Muscle layer of duodenum (tissue), 2 donors: ENCODE results near the gene SGCD.

Experiments
- H3K27ac ChIP-seq: one replicate; pipeline ENCODE4 v1.7.0; 2013; ENCODE audit warnings: mild to moderate bottlenecking, low read length
- H3K27me3 ChIP-seq: one replicate; pipeline ENCODE4 v1.7.0; 2013; ENCODE audit warnings: low read depth, mild to moderate bottlenecking, control low read depth, low read length
- H3K36me3 ChIP-seq, 2 donors: one replicate each; pipeline ENCODE4 v1.7.0; 2013; ENCODE audit warnings: low read length in 2 of 2, control low read depth in 1 of 2, mild to moderate bottlenecking in 1 of 2; ENCODE audit not compliant: insufficient read depth in 2 of 2, control insufficient read depth in 1 of 2
- H3K4me1 ChIP-seq, 2 donors: one replicate each; pipeline ENCODE4 v1.7.0; 2013; ENCODE audit warnings: low read length in 2 of 2, mild to moderate bottlenecking in 2 of 2, control low read depth in 1 of 2, moderate library complexity in 1 of 2; ENCODE audit not compliant: insufficient read depth in 2 of 2, control insufficient read depth in 1 of 2
- H3K4me3 ChIP-seq, 2 donors: one replicate each; pipeline ENCODE4 v1.7.0; 2013; ENCODE audit warnings: low read length in 2 of 2, low read depth in 1 of 2, mild to moderate bottlenecking in 1 of 2
- H3K9me3 ChIP-seq, 2 donors: one replicate each; pipeline ENCODE4 v1.7.0; 2013; ENCODE audit warnings: low read length in 2 of 2, control low read depth in 1 of 2, mild to moderate bottlenecking in 1 of 2; ENCODE audit not compliant: control insufficient read depth in 1 of 2
- donor health status: healthy.

Gene SGCD

GRCh38 chr5:156326718-156327259, at the start of gene SGCD:
Gene SGCD, plus strand, starts transcription at chr5:156327164.
- H3K9me3 ChIP-seq = no peaks in the 10 kb centered on the region
- no peaks in the 10 kb centered on the region for H3K27me3 ChIP-seq
- peak within 1 kb of the TSS; percentile 62 to 80 for H3K4me3 ChIP-seq
- H3K27ac ChIP-seq = peak within 1 kb of the TSS; percentile 78
- no peaks in the 10 kb centered on the region for H3K36me3 ChIP-seq
- peaks cover 0 to 26% of the 10 kb centered on the region in 2 donors for H3K4me1 ChIP-seq

- H3K27me3 ChIP-seq = no peaks in the 10 kb centered on the region
- no peak overlapping the region for H3K4me3 ChIP-seq
- no peak overlapping the region for H3K27ac ChIP-seq
Observed at GRCh38 chr5:156277290-156277689, 49.7 kb upstream of the SGCD start.

GRCh38 chr5:156295431-156295830, 31.5 kb upstream of the SGCD start:
- H3K4me3 ChIP-seq = no peak overlapping the region

More at GRCh38 chr5:156277290-156277689, 49.7 kb upstream of the SGCD start:
- no peaks in the 10 kb centered on the region for H3K36me3 ChIP-seq
- H3K9me3 ChIP-seq = no peaks in the 10 kb centered on the region
- H3K4me1 ChIP-seq = peaks cover 0 to 11% of the 10 kb centered on the region in 2 donors

GRCh38 chr5:156310115-156310514, 16.8 kb upstream of the SGCD start:
- no peaks in the 10 kb centered on the region for H3K36me3 ChIP-seq
- no peaks in the 10 kb centered on the region for H3K27me3 ChIP-seq
- no peak overlapping the region for H3K27ac ChIP-seq
- H3K4me3 ChIP-seq = no peak overlapping the region
- peaks cover 0 to 2% of the 10 kb centered on the region in 2 donors for H3K9me3 ChIP-seq
- peaks cover 0 to 10% of the 10 kb centered on the region in 2 donors for H3K4me1 ChIP-seq

More at GRCh38 chr5:156295431-156295830, 31.5 kb upstream of the SGCD start:
- Histone ChIP-seq H3K9me3 (no peaks in the 10 kb centered on the region), H3K4me1 (no peaks in the 10 kb centered on the region), H3K27me3 (no peaks in the 10 kb centered on the region), H3K27ac (no peak overlapping the region), H3K36me3 (no peaks in the 10 kb centered on the region)

- H3K36me3 ChIP-seq = no peaks in the 10 kb centered on the region
- H3K4me1 ChIP-seq = peaks cover 0 to 10% of the 10 kb centered on the region in 2 donors
- H3K9me3 ChIP-seq = no peaks in the 10 kb centered on the region
- H3K27me3 ChIP-seq = no peaks in the 10 kb centered on the region
- H3K4me3 ChIP-seq = no peak overlapping the region
- H3K27ac ChIP-seq = no peak overlapping the region
Observed at GRCh38 chr5:156312897-156313694, 13.9 kb upstream of the SGCD start.

GRCh38 chr5:156314416-156314815, 12.5 kb upstream of the SGCD start:
- Histone ChIP-seq H3K9me3 (no peaks in the 10 kb centered on the region), H3K27me3 (no peaks in the 10 kb centered on the region), H3K36me3 (no peaks in the 10 kb centered on the region), H3K4me1 (peaks cover 0 to 10% of the 10 kb centered on the region in 2 donors), H3K27ac (no peak overlapping the region), H3K4me3 (no peak overlapping the region)

GRCh38 chr5:156322666-156323065, 4.3 kb upstream of the SGCD start:
- H3K27me3 ChIP-seq = no peaks in the 10 kb centered on the region
- no peak overlapping the region for H3K4me3 ChIP-seq
- no peaks in the 10 kb centered on the region for H3K36me3 ChIP-seq
- H3K9me3 ChIP-seq = no peaks in the 10 kb centered on the region
- no peak overlapping the region for H3K27ac ChIP-seq
- H3K4me1 ChIP-seq = peaks cover 0 to 23% of the 10 kb centered on the region in 2 donors

GRCh38 chr5:156327296-156327695, 332 bp downstream of the SGCD start:
- Histone ChIP-seq H3K36me3 (no peaks in the 10 kb centered on the region), H3K27me3 (no peaks in the 10 kb centered on the region), H3K4me3 (peak overlapping the region; percentile 62 to 80), H3K4me1 (peaks cover 0 to 26% of the 10 kb centered on the region in 2 donors), H3K9me3 (no peaks in the 10 kb centered on the region), H3K27ac (peak overlapping the region; percentile 78)

GRCh38 chr5:156328161-156328560, 1.2 kb downstream of the SGCD start:
- Histone ChIP-seq H3K4me3 (peak overlapping the region; percentile 62 to 80), H3K4me1 (peaks cover 0 to 26% of the 10 kb centered on the region in 2 donors), H3K27me3 (no peaks in the 10 kb centered on the region), H3K36me3 (no peaks in the 10 kb centered on the region), H3K9me3 (no peaks in the 10 kb centered on the region), H3K27ac (peak overlapping the region; percentile 78)

- peak overlapping the region; percentile 62 to 80 for H3K4me3 ChIP-seq
- H3K27ac ChIP-seq = peak overlapping the region; percentile 78
- H3K36me3 ChIP-seq = no peaks in the 10 kb centered on the region
- no peaks in the 10 kb centered on the region for H3K9me3 ChIP-seq
- peaks cover 0 to 26% of the 10 kb centered on the region in 2 donors for H3K4me1 ChIP-seq
- no peaks in the 10 kb centered on the region for H3K27me3 ChIP-seq
Observed at GRCh38 chr5:156328766-156329165, 1.8 kb downstream of the SGCD start.

- peak overlapping the region; percentile 62 to 80 for H3K4me3 ChIP-seq
- H3K4me1 ChIP-seq = peaks cover 0 to 26% of the 10 kb centered on the region in 2 donors
- H3K36me3 ChIP-seq = no peaks in the 10 kb centered on the region
- H3K9me3 ChIP-seq = no peaks in the 10 kb centered on the region
- H3K27ac ChIP-seq = no peak overlapping the region
- no peaks in the 10 kb centered on the region for H3K27me3 ChIP-seq
Observed at GRCh38 chr5:156329171-156329611, 2.2 kb downstream of the SGCD start.
